ENCODE data around the gene PKMYT1. TPM values are rescaled to one million over a fixed set of nuclear protein-coding genes. Genes with fewer than 3 reads are reported as not detected.

Gene PKMYT1
- total and polyA plus RNA-seq, 9 of the 15 experiments (the other 6 are each of a cell fraction or from before 2014, with no cell fraction given): 8.7 to 201 (median 37.8) TPM

DNA sequence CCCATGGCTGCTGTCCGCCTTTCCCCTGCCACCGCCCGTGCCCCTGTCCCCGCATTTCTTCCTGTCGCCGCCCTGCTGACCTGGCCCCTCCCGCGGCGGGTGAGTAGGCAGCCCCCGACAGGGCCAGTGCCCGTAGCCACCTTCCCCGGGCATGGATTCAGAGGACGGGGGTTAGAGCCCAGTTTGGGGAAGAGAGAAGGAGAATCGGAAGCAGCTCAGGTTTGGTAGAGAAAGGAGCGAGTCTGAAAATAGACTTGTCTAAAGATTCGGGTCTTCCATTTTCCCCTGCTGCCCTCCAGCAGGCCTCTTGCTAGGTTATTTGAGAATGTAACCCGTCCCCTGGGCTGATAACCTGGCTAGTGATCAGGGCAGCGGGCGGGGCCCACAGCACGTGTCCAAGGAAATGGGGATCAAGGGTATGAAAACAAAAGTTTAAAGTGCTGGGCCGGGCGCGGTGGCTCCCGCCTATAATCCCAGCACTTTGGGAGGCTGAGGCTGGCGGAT, 24.6 kb upstream of the PKMYT1 start (continued):
- TF ChIP-seq, protein P1, sequence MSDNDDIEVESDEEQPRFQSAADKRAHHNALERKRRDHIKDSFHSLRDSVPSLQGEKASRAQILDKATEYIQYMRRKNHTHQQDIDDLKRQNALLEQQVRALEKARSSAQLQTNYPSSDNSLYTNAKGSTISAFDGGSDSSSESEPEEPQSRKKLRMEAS (CRISPR knock-in tag; IDR thresholded peaks at IDR 0.05): peak; percentile 87
- TF ChIP-seq NELFE (IDR thresholded peaks at IDR 0.05; ENCODE audit: insufficient read depth, insufficient read length) (no peak), STAT5A (IDR thresholded peaks at IDR 0.05; ENCODE audit: borderline replicate concordance, low read length) (no peak), ZNF583 (CRISPR knock-in tag; IDR thresholded peaks at IDR 0.05) (no peak), NR2C2 (CRISPR knock-in tag; IDR thresholded peaks at IDR 0.05) (no peak), NR2C2 (tag; IDR thresholded peaks at IDR 0.05) (no peak), SUPT5H (IDR thresholded peaks at IDR 0.05) (peak; percentile 53), ZBTB7A (IDR thresholded peaks at IDR 0.05; ENCODE audit: borderline replicate concordance, control insufficient read depth, low read depth, low read length) (peak; percentile 75; the same call in 1 of the 2 replicates), RCOR1 (IDR thresholded peaks at IDR 0.05; ENCODE audit: borderline replicate concordance in 1 of 2, low read depth in 2 of 2, low read length in 2 of 2) (0 out of 4 replicates have a peak, but pooled peaks of 1 of the 2 experiments have one; percentile 3), KDM4B (IDR thresholded peaks at IDR 0.05; ENCODE audit: borderline replicate concordance in 2 of 2, low read depth in 1 of 2) (no peak), MCM2 (IDR thresholded peaks at IDR 0.05; ENCODE audit: low read depth) (no peak), SP1 (CRISPR knock-in tag; IDR thresholded peaks at IDR 0.05) (peak; percentile 32; the same call in 1 of the 2 replicates), MAZ (CRISPR knock-in tag; conservative IDR thresholded peaks at IDR 0.05 in 1 of 2, IDR thresholded peaks at IDR 0.05 in 1 of 2) (peak in 1 of 2 experiments; percentile 70; a peak in 2 of 4 replicates), SMARCA4 (IDR thresholded peaks at IDR 0.05) (peak; percentile 57)
- TF ChIP-seq, protein P2, sequence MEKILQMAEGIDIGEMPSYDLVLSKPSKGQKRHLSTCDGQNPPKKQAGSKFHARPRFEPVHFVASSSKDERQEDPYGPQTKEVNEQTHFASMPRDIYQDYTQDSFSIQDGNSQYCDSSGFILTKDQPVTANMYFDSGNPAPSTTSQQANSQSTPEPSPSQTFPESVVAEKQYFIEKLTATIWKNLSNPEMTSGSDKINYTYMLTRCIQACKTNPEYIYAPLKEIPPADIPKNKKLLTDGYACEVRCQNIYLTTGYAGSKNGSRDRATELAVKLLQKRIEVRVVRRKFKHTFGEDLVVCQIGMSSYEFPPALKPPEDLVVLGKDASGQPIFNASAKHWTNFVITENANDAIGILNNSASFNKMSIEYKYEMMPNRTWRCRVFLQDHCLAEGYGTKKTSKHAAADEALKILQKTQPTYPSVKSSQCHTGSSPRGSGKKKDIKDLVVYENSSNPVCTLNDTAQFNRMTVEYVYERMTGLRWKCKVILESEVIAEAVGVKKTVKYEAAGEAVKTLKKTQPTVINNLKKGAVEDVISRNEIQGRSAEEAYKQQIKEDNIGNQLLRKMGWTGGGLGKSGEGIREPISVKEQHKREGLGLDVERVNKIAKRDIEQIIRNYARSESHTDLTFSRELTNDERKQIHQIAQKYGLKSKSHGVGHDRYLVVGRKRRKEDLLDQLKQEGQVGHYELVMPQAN (IDR thresholded peaks at IDR 0.05; ENCODE audit: borderline replicate concordance): peak; percentile 51; the same call in 1 of the 2 replicates
- TF ChIP-seq, protein P3, sequence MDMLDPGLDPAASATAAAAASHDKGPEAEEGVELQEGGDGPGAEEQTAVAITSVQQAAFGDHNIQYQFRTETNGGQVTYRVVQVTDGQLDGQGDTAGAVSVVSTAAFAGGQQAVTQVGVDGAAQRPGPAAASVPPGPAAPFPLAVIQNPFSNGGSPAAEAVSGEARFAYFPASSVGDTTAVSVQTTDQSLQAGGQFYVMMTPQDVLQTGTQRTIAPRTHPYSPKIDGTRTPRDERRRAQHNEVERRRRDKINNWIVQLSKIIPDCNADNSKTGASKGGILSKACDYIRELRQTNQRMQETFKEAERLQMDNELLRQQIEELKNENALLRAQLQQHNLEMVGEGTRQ (CRISPR knock-in tag; IDR thresholded peaks at IDR 0.05): peak; percentile 64
- TF ChIP-seq, protein P4, sequence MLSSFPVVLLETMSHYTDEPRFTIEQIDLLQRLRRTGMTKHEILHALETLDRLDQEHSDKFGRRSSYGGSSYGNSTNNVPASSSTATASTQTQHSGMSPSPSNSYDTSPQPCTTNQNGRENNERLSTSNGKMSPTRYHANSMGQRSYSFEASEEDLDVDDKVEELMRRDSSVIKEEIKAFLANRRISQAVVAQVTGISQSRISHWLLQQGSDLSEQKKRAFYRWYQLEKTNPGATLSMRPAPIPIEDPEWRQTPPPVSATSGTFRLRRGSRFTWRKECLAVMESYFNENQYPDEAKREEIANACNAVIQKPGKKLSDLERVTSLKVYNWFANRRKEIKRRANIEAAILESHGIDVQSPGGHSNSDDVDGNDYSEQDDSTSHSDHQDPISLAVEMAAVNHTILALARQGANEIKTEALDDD (IDR thresholded peaks at IDR 0.05): peak; percentile 93
- TF ChIP-seq, protein P5, sequence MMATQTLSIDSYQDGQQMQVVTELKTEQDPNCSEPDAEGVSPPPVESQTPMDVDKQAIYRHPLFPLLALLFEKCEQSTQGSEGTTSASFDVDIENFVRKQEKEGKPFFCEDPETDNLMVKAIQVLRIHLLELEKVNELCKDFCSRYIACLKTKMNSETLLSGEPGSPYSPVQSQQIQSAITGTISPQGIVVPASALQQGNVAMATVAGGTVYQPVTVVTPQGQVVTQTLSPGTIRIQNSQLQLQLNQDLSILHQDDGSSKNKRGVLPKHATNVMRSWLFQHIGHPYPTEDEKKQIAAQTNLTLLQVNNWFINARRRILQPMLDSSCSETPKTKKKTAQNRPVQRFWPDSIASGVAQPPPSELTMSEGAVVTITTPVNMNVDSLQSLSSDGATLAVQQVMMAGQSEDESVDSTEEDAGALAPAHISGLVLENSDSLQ (IDR thresholded peaks at IDR 0.05): 0 out of 2 replicates have a peak, but pooled peaks have one; percentile 8
- TF ChIP-seq, protein P6, sequence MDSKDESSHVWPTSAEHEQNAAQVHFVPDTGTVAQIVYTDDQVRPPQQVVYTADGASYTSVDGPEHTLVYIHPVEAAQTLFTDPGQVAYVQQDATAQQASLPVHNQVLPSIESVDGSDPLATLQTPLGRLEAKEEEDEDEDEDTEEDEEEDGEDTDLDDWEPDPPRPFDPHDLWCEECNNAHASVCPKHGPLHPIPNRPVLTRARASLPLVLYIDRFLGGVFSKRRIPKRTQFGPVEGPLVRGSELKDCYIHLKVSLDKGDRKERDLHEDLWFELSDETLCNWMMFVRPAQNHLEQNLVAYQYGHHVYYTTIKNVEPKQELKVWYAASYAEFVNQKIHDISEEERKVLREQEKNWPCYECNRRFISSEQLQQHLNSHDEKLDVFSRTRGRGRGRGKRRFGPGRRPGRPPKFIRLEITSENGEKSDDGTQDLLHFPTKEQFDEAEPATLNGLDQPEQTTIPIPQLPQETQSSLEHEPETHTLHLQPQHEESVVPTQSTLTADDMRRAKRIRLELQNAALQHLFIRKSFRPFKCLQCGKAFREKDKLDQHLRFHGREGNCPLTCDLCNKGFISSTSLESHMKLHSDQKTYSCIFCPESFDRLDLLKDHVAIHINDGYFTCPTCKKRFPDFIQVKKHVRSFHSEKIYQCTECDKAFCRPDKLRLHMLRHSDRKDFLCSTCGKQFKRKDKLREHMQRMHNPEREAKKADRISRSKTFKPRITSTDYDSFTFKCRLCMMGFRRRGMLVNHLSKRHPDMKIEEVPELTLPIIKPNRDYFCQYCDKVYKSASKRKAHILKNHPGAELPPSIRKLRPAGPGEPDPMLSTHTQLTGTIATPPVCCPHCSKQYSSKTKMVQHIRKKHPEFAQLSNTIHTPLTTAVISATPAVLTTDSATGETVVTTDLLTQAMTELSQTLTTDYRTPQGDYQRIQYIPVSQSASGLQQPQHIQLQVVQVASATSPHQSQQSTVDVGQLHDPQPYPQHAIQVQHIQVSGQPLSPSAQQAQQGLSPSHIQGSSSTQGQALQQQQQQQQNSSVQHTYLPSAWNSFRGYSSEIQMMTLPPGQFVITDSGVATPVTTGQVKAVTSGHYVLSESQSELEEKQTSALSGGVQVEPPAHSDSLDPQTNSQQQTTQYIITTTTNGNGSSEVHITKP (IDR thresholded peaks at IDR 0.05; ENCODE audit: partially characterized antibody): no peak
